GM13976 (cell line): Measurements from ENCODE around the gene GABBR2.

Experiments
- DNase-seq: peaks from one replicate; pipeline ENCODE4 v3.0.0; 2012; ENCODE audit warnings: low spot score
- in situ Hi-C: fragments of 300-500 bp; cut with MboI; formaldehyde crosslinking; loops from one replicate; pipeline ENCODE4 v1.12.0; 2022; ENCODE audit warnings: low sequenced_read_pairs, mixed read lengths, inconsistent platforms; ENCODE audit not compliant: unreplicated experiment
- TF ChIP-seq, protein P1 (sequence below): IDR thresholded peaks from 2 replicates; pipeline ENCODE4 v1.5.1; 2012; ENCODE audit warnings: borderline replicate concordance, mild to moderate bottlenecking; ENCODE audit not compliant: insufficient read depth; ENCODE audit errors: extremely low read depth, missing control alignments, control extremely low read depth

Gene GABBR2

GRCh38 chr9:98401140-98402018, 307.4 kb downstream of the GABBR2 start:
- in situ Hi-C loops = no loop called here
- DNase-seq = no peak
- TF ChIP-seq, protein P1, sequence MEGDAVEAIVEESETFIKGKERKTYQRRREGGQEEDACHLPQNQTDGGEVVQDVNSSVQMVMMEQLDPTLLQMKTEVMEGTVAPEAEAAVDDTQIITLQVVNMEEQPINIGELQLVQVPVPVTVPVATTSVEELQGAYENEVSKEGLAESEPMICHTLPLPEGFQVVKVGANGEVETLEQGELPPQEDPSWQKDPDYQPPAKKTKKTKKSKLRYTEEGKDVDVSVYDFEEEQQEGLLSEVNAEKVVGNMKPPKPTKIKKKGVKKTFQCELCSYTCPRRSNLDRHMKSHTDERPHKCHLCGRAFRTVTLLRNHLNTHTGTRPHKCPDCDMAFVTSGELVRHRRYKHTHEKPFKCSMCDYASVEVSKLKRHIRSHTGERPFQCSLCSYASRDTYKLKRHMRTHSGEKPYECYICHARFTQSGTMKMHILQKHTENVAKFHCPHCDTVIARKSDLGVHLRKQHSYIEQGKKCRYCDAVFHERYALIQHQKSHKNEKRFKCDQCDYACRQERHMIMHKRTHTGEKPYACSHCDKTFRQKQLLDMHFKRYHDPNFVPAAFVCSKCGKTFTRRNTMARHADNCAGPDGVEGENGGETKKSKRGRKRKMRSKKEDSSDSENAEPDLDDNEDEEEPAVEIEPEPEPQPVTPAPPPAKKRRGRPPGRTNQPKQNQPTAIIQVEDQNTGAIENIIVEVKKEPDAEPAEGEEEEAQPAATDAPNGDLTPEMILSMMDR = no peak

DNA sequence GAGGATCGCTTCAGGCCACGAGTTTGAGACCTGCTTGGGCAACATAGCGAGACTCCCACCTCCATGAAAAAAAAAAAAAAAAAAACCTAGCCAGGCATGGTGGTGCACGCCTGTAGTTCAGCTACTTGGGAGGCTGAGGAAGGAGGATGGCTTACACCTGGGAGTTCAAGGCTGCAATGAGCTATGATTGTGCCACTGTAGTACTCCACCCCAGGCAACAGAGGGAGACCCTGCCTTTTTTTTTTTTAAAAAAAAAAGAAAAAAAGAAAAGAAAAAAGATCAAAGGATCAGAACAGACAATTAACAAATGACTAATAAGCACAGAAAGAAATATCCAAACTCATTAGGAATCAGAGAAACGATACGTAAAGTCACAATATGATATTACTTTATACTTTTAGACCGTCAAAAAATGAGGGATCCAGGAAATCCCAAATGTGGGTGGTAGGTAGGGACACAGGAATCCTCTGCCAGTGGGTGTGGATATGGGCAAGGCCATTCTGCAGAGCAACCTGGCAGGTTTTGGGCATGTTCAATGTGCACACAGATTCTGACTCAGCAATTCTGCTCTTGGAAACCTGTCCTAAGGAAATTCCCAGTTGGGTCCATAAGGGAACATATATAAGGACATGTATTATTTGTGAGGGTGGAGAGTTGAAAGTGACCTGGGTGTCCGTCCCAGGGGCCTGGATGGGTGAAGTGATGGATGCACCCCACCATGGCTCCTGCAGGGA, 308.6 kb downstream of the GABBR2 start:
- no peak for DNase-seq
- TF ChIP-seq, protein P1 = no peak
- in situ Hi-C loops = no loop called here

DNA sequence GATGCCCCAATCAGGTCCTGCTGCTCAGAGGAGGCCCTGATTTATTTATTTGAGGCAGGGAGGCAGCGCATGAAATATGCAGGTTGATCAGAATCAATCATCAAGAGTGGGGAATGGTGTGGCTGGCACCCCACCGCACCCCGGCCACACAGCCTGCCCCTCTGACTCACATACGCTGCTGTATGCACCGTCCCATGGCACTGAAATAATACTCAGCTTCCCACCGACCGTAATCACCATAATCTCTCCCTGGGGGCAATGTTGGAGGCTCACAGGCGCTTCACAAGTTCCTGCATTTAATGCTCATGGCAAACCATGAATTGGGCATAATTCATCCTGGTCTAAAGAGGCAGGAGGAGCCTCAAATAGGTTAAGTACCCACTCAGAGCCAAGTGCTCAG, 312.1 kb downstream of the GABBR2 start:
- TF ChIP-seq, protein P1 = no peak
- DNase-seq = no peak
- in situ Hi-C loops = no loop called here

GRCh38 chr9:98396236-98396635, 312.5 kb downstream of the GABBR2 start:
- no peak for DNase-seq
- in situ Hi-C loops = no loop called here
- TF ChIP-seq, protein P1 = no peak

GRCh38 chr9:98391867-98392266, 316.9 kb downstream of the GABBR2 start:
- in situ Hi-C loops = no loop called here
- no peak for DNase-seq
- TF ChIP-seq, protein P1 = no peak

GRCh38 chr9:98391406-98391805, 317.3 kb downstream of the GABBR2 start:
- TF ChIP-seq, protein P1 = no peak
- DNase-seq = no peak
- in situ Hi-C loops = no loop called here
